Testis (tissue), 3 donors: ENCODE data around the gene AKR1C3. TPM values are rescaled to one million over a fixed set of nuclear protein-coding genes. Genes with fewer than 3 reads are reported as not detected.

ENCODE experiments used
- DNase-seq: peaks from one replicate; pipeline ENCODE4 v3.0.0-alpha.2; 2019
- H3K27ac ChIP-seq, 2 donors: fragments of 200-600 bp; sonication (generic); one replicate each; pipeline ENCODE4 v1.5.1; 2019
- H3K27me3 ChIP-seq: fragments of 200-600 bp; sonication (generic); one replicate; pipeline ENCODE4 v1.5.1; 2019
- H3K36me3 ChIP-seq: fragments of 200-600 bp; sonication (generic); one replicate; pipeline ENCODE4 v1.5.1; 2017; ENCODE audit warnings: low read depth; ENCODE audit errors: missing control alignments
- H3K4me1 ChIP-seq: fragments of 200-600 bp; sonication (generic); one replicate; pipeline ENCODE4 v1.5.1; 2019
- H3K4me3 ChIP-seq, 2 donors: fragments of 200-600 bp; sonication (generic); one replicate each; pipeline ENCODE4 v1.5.1; 2017 to 2019
- H3K9me3 ChIP-seq: fragments of 200-600 bp; sonication (generic); one replicate; pipeline ENCODE4 v1.5.1; 2017
- POLR2A ChIP-seq: fragments of 450-650 bp; IDR thresholded peaks from one replicate; pipeline ENCODE4 v1.6.1; 2017; ENCODE audit warnings: antibody characterized with exemption, mild to moderate bottlenecking, moderate library complexity
- WGBS, 2 donors: methylation state at CpG; one replicate each; pipeline ENCODE4 v1.1.5; 2018; 5-methylcytosine and 5-hydroxymethylcytosine counted together
- intact Hi-C: fragments of 100-400 bp; cut with DNase I; formaldehyde crosslinking; loops from one replicate; pipeline ENCODE4 v1.15.1; 2023; ENCODE audit warnings: low total_unique reads
- polyA plus RNA-seq: library from polyadenylated mRNA; stranded (reverse); fragments of 350-450 nt; fragmentation: Illumina TruSeq; extraction: RNeasy Lipid Tissue Mini Kit (QIAGEN cat#74804); gene quantifications from one replicate; pipeline ENCODE4 v1.2.3, GENCODE V29; 2014; ENCODE audit warnings: low read depth, low replicate concordance; ENCODE audit not compliant: insufficient read depth
- total RNA-seq, 2 donors: library from RNA; depleted of rRNA; stranded (reverse); fragments of >200 nt; gene quantifications; one replicate each; pipeline ENCODE4 v1.2.3, GENCODE V29; 2016
- TF ChIP-seq, protein P1 (sequence below), 3 experiments: fragments of 450-650 bp in 2 of 3; fragments of 200-600 bp in 1 of 3; sonication (generic) in 1 of 3; IDR thresholded peaks; one replicate each; pipeline ENCODE4 v1.5.1; 2016 to 2019; ENCODE audit warnings: antibody characterized with exemption in 3 of 3, mild to moderate bottlenecking in 2 of 3, moderate library complexity in 1 of 3

AKR1C3 gene
- total and polyA plus RNA-seq, 3 donors from 2014 or later, result 15.2 to 21.2 (median 15.6) TPM

DNA sequence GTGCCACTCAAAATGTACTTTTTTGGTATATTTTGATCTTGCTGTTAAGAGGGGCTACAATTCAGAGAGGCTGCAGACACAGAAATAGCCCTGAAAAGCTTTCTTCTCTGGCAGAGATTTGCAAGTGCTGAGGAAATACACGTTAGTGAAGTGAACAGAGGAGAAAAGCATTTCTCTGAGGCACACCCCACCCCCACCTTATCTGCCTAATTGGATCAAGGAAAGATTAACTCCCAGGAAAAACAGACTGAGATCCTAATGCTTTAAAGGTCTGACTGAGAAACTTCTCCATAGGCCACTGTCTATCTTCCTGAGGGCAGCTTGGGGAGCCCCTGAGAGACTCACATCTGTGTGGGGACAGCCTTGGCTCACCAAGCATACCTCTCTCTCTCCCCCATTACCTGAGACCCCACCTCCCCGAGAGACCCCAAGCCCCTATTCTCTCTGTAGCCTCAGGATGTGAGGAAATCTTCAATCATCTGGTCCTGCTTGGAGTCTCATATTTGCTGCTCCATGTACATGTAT is 14.8 kb upstream of the AKR1C3 start:
- Histone ChIP-seq H3K4me3 (no peak overlapping the region), H3K4me1 (no peaks in the 10 kb centered on the region), H3K9me3 (no peaks in the 10 kb centered on the region), H3K27ac (no peak overlapping the region), H3K27me3 (no peaks in the 10 kb centered on the region), H3K36me3 (no peaks in the 10 kb centered on the region)
- DNase-seq, result no peak
- WGBS, 2 donors, result 60 to 68% methylated on average over 2 of the region's 2 CpGs
- TF ChIP-seq, protein P1, sequence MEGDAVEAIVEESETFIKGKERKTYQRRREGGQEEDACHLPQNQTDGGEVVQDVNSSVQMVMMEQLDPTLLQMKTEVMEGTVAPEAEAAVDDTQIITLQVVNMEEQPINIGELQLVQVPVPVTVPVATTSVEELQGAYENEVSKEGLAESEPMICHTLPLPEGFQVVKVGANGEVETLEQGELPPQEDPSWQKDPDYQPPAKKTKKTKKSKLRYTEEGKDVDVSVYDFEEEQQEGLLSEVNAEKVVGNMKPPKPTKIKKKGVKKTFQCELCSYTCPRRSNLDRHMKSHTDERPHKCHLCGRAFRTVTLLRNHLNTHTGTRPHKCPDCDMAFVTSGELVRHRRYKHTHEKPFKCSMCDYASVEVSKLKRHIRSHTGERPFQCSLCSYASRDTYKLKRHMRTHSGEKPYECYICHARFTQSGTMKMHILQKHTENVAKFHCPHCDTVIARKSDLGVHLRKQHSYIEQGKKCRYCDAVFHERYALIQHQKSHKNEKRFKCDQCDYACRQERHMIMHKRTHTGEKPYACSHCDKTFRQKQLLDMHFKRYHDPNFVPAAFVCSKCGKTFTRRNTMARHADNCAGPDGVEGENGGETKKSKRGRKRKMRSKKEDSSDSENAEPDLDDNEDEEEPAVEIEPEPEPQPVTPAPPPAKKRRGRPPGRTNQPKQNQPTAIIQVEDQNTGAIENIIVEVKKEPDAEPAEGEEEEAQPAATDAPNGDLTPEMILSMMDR (IDR thresholded peaks at IDR 0.05), result no peak
- TF ChIP-seq POLR2A, result no peak
- intact Hi-C loops, result no loop called here

DNA sequence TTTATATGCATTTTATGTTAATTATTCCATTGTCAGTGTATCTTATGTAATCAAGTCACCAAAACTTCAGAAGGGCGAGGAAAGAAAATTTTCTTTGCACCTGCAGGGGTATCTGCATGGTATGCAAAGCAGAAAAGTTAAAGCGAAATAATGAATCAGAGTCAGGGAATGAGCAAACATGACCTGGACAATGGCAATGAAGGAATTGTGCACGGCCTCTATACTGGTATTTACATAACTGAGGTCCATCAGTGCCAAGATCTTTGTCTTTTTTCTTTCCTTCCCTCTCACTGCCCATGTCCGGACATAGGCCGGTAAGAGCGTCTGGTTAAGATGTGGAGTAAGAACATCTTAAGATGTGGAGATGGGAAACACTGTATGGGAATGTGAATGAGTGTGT is 14.4 kb upstream of the AKR1C3 start:
- TF ChIP-seq, protein P1 (IDR thresholded peaks at IDR 0.05), result no peak
- TF ChIP-seq POLR2A, result no peak
- Histone ChIP-seq H3K27ac (no peak overlapping the region), H3K4me3 (no peak overlapping the region), H3K4me1 (no peaks in the 10 kb centered on the region), H3K36me3 (no peaks in the 10 kb centered on the region), H3K27me3 (no peaks in the 10 kb centered on the region), H3K9me3 (no peaks in the 10 kb centered on the region)
- intact Hi-C loops, result no loop called here
- WGBS, 2 donors, result 93 to 95% methylated on average over 6 of the region's 6 CpGs
- DNase-seq, result no peak

DNA sequence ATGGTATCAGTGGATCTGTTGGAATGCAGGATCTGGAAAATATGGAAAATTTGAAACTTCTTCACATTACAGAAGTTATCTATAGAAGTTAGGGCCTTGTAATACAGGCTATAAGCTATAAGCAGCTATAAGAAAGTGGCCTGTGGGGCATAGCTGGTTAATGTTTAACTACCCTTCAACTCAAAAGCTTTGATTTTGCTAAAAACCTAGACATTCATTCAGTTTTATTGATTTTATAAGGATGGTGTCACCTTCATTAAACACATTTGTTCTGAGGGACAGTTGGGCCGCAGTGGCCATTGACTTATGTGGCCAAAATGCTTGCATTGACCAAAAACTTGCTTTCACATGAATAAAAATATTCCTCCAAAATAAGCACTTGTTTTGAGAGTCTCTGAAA is 13.1 kb upstream of the AKR1C3 start:
- DNase-seq, result no peak
- no peak overlapping the region for H3K27ac ChIP-seq
- intact Hi-C loops, result no loop called here
- H3K27me3 ChIP-seq, result no peaks in the 10 kb centered on the region
- no peaks in the 10 kb centered on the region for H3K4me1 ChIP-seq
- no peak for TF ChIP-seq POLR2A
- TF ChIP-seq, protein P1 (IDR thresholded peaks at IDR 0.05), result no peak
- H3K9me3 ChIP-seq, result no peaks in the 10 kb centered on the region
- no peaks in the 10 kb centered on the region for H3K36me3 ChIP-seq
- 95 to 100% methylated on average over 1 of the region's 1 CpG for WGBS, 2 donors
- H3K4me3 ChIP-seq, result no peak overlapping the region

DNA sequence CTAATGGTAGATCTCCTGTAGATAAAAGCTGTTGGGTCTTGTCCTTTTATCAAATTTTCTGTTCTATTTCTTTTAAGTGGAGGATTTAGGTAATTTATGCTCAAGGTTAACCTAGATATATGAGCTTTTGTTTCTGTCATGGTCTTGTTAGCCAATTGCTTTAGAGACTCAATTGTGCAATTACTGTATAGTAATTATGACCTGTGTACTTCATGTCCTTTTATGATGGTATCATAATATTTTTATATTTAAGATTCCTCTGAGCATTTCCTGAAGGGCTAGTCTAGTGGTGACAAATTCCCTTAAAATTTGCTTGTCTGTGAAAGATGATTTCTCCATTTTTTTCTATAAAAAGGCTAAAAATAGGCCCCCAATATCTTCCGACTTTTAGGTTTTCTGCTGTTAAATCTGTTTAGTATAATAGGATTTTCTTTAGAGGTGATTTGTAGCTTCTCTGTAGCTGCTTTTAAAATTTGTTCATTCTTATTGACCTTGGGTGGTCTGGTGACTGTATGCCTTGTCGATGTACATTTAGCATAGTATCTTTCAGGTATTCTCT is 5.4 kb upstream of the AKR1C3 start:
- DNase-seq, result no peak
- Histone ChIP-seq H3K36me3 (no peaks in the 10 kb centered on the region), H3K27ac (no peak overlapping the region), H3K27me3 (no peaks in the 10 kb centered on the region), H3K9me3 (no peaks in the 10 kb centered on the region), H3K4me3 (no peak overlapping the region), H3K4me1 (no peaks in the 10 kb centered on the region)
- WGBS, 2 donors, result 90 to 91% methylated on average over 2 of the region's 2 CpGs
- TF ChIP-seq POLR2A, result no peak
- TF ChIP-seq, protein P1 (IDR thresholded peaks at IDR 0.05), result no peak
- intact Hi-C loops, result no loop called here

DNA sequence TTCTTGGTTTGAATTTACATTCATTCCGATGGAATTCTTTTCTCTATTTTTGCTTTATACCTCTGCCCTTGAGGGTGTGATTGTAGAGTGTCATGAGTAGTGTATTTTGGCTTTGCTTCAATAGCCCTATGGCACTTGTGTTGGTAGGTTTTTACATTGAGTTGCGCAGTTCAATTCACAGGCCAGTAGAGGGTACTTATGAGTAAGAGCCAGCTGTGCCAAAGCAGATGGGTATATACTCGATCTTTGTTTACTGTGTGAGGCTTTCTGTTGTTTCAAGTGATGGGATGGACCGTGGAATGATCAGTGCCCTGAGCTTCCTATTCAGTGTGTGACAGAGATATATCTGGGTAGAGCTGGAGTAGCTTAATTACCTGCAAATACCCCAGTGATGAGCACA is 4.3 kb upstream of the AKR1C3 start:
- Histone ChIP-seq H3K27me3 (no peaks in the 10 kb centered on the region), H3K36me3 (no peaks in the 10 kb centered on the region), H3K9me3 (no peaks in the 10 kb centered on the region), H3K4me3 (no peak overlapping the region), H3K4me1 (no peaks in the 10 kb centered on the region), H3K27ac (no peak overlapping the region)
- no peak for DNase-seq
- TF ChIP-seq POLR2A, result no peak
- TF ChIP-seq, protein P1 (IDR thresholded peaks at IDR 0.05), result no peak
- WGBS, 2 donors, result 69 to 76% methylated on average over 3 to 4 of the region's 4 CpGs
- intact Hi-C loops, result loop anchor here (5.0 kb wide), 1 partner anchor 243 kb away; no protein-coding TSS in a partner anchor
